A549 (cell line): ENCODE data around the gene PCBP3.

Experiments used
- CTCF ChIP-seq: fragments of >200 bp; sonication (Bioruptor Twin); formaldehyde crosslinking; IDR thresholded peaks from 3 replicates; pipeline ENCODE4 v1.5.1; 2016
- PHF8 ChIP-seq: fragments of 200-600 bp; sonication (generic); IDR thresholded peaks from 2 replicates; pipeline ENCODE4 v1.6.1; 2016; ENCODE audit warnings: low read depth, mild to moderate bottlenecking, antibody characterized with exemption, moderate library complexity, borderline replicate concordance
- RARB ChIP-seq: fragments of 250-450 bp; sonication (Bioruptor Pico); IDR thresholded peaks from 2 replicates; pipeline ENCODE4 v1.8.0; 2021; ENCODE audit warnings: mild to moderate bottlenecking, moderate library complexity
- SMC3 ChIP-seq: fragments of >200 bp; sonication (Bioruptor Twin); formaldehyde crosslinking; IDR thresholded peaks from 3 replicates; pipeline ENCODE4 v1.6.1; 2018; ENCODE audit warnings: inconsistent platforms

DNA sequence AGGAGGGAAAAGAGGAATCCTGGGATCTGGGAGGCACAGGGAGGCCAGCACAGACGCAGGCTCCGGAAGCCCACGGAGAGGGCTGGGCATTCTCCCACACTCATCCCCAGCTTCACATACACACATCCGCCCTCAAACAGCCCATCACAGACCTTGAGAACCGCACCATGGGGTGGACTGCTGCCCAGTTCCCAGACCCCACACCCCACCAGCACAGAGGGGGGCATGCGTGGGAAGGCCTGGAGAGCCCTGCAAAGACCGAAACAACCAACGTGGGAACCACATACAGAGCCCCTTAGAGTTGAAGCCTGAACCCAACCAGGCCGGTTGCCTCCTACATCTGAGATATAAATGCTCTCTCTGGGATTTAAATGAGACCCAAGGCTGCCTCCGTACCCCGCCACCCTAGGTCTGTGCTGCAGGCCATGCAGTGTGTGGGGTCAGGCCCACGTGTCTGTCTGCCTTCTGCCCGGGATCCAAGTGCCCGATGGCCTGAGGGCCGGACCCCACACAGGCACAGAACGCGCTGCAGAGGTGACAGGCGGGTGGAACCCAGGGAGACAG lies 211.8 kb downstream of the PCBP3 start:
- TF ChIP-seq RARB, result no peak
- TF ChIP-seq CTCF, result no peak
- TF ChIP-seq PHF8, result no peak
- TF ChIP-seq SMC3, result no peak
